ENCODE measurements around the gene CYP1A2. TPM values are rescaled to one million over a fixed set of nuclear protein-coding genes. Genes with fewer than 3 reads are reported as not detected.

The CYP1A2 gene
- total and polyA plus RNA-seq, 9 of the 15 experiments (the other 6 are each of a cell fraction or from before 2014, with no cell fraction given) = not detected

DNA sequence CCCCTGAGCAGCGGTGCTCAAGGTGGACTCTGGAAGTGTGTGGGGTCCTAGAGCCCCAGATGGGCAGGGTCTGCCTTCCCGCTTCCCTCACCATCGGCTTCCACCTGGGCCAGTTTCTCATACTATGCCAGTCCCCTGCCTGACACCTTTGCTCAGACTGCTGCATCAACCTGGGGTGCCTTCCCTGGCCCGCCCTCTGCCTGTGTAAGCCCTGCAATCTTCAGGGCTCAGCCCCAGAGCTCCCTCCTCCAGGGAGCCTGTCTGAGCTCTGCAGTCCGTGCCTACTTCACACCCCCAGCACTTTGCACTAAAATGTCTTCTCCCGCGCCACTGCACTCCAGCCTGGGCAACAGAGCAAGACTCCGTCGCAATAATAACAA, 46.3 kb downstream of the CYP1A2 start:
- Histone ChIP-seq H3K27ac (ENCODE audit: extremely low read depth, low read depth, low read length) (no peak overlapping the region), H3K9me3 (replicated peaks; ENCODE audit: control insufficient read depth, insufficient read depth, low read depth, low read length) (no peaks in the 10 kb centered on the region), H3K4me1 (replicated peaks in 1 of 2; ENCODE audit: control insufficient read depth in 2 of 2, insufficient read depth in 2 of 2, low read length in 2 of 2) (peaks cover 2 to 30% of the 10 kb centered on the region in 2 experiments; a peak in 4 of 5 replicates), H3K36me3 (ENCODE audit: control insufficient read depth, insufficient read depth, low read length) (peaks cover 60% of the 10 kb centered on the region; the same call in 2 of the 3 replicates), H4K20me1 (replicated peaks; ENCODE audit: control insufficient read depth, insufficient read depth, low read length) (peaks cover 23% of the 10 kb centered on the region), H3K9me1 (ENCODE audit: control insufficient read depth, insufficient read depth, low read length) (peaks cover 3% of the 10 kb centered on the region), H2AFZ (ENCODE audit: low read depth, low read length) (no peak overlapping the region), H3K4me3 (no peak overlapping the region), H3K27me3 (ENCODE audit: control insufficient read depth in 2 of 2, insufficient read depth in 2 of 2, low read length in 2 of 2) (no peaks in the 10 kb centered on the region), H3K9ac (ENCODE audit: insufficient read depth in 1 of 2, low read depth in 2 of 2, low read length in 2 of 2) (peak overlapping the region in 1 of 2 experiments; percentile 65; a peak in 1 of 4 replicates), H3K79me2 (ENCODE audit: control insufficient read depth, insufficient read depth, low read length) (peaks cover 33% of the 10 kb centered on the region), H3K4me2 (ENCODE audit: insufficient read depth, low read length) (no peak overlapping the region)
- in situ Hi-C loops (cut with MboI) = no loop called here
- BruUV-seq (replicated peaks) = no TSS peak
- POLR2A ChIA-PET = interaction anchor here (1.0 to 1.5 kb wide), 2 partner anchors 9 to 35 kb away, joined by 3 read pairs; no protein-coding TSS in a partner anchor
- CTCF ChIA-PET (ENCODE audit: low intra/inter-chr PET ratio) = no interaction called here
- DNase-seq (ENCODE audit: extremely low read depth in 1 of 4, low spot score in 3 of 4) = no peak
- no peak for FAIRE-seq
- 92% methylated on average over 8 of the region's 9 CpGs for WGBS (ENCODE audit: insufficient coverage, low coverage, missing lambda C conversion rate)
- intact Hi-C loops (cut with micrococcal nuclease) = no loop called here
- no peak for ATAC-seq
- TF ChIP-seq ZNF282 (CRISPR knock-in tag; IDR thresholded peaks at IDR 0.05) (no peak), CCAR2 (IDR thresholded peaks at IDR 0.05; ENCODE audit: low read depth, low read length) (no peak), BCOR (IDR thresholded peaks at IDR 0.05) (no peak), RREB1 (CRISPR knock-in tag; IDR thresholded peaks at IDR 0.05) (no peak), E4F1 (CRISPR knock-in tag; IDR thresholded peaks at IDR 0.05; ENCODE audit: borderline replicate concordance) (no peak), FOXJ3 (CRISPR knock-in tag; IDR thresholded peaks at IDR 0.05) (no peak), ZNF431 (CRISPR knock-in tag; IDR thresholded peaks at IDR 0.05) (no peak), FOXK1 (CRISPR knock-in tag; IDR thresholded peaks at IDR 0.05; ENCODE audit: borderline replicate concordance) (no peak), RBM39 (optimal IDR thresholded peaks at IDR 0.05; ENCODE audit: low read depth, low read length) (no peak), PREB (CRISPR knock-in tag; IDR thresholded peaks at IDR 0.05) (no peak), TEAD4 (IDR thresholded peaks at IDR 0.05; ENCODE audit: low read length) (no peak), TEAD4 (CRISPR knock-in tag; IDR thresholded peaks at IDR 0.05; ENCODE audit: borderline replicate concordance) (no peak)
- TF ChIP-seq, protein P1, sequence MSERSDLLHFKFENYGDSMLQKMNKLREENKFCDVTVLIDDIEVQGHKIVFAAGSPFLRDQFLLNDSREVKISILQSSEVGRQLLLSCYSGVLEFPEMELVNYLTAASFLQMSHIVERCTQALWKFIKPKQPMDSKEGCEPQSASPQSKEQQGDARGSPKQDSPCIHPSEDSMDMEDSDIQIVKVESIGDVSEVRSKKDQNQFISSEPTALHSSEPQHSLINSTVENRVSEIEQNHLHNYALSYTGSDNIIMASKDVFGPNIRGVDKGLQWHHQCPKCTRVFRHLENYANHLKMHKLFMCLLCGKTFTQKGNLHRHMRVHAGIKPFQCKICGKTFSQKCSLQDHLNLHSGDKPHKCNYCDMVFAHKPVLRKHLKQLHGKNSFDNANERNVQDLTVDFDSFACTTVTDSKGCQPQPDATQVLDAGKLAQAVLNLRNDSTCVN (CRISPR knock-in tag; IDR thresholded peaks at IDR 0.05) = no peak

Data from K562 (cell line).